ENCODE results near the gene EME2. TPM values are rescaled to one million over a fixed set of nuclear protein-coding genes. Genes with fewer than 3 reads are reported as not detected.

EME2 gene
- total RNA-seq, 2 donors from 2014 or later: 3.5 to 5.0 TPM

GRCh38 chr16:1776672-1776955 lies 4.0 kb downstream of the EME2 start:
- no peak for TF ChIP-seq CTCF (IDR thresholded peaks at IDR 0.05)
- H3K9me3 ChIP-seq: no peaks in the 10 kb centered on the region
- peaks cover 37% of the 10 kb centered on the region for H3K36me3 ChIP-seq
- no peak overlapping the region for H3K4me3 ChIP-seq
- H3K27ac ChIP-seq: no peak overlapping the region
- H3K4me1 ChIP-seq: peaks cover 0 to 45% of the 10 kb centered on the region in 2 donors
- no peaks in the 10 kb centered on the region for H3K27me3 ChIP-seq
- DNase-seq (ENCODE audit: low spot score): no peak

- Histone ChIP-seq H3K27ac (no peak overlapping the region), H3K27me3 (no peaks in the 10 kb centered on the region), H3K9me3 (no peaks in the 10 kb centered on the region), H3K4me3 (no peak overlapping the region), H3K4me1 (peaks cover 0 to 44% of the 10 kb centered on the region in 2 donors), H3K36me3 (peaks cover 37% of the 10 kb centered on the region)
- DNase-seq (ENCODE audit: low spot score): no peak
- TF ChIP-seq CTCF (IDR thresholded peaks at IDR 0.05): no peak
These were observed 4.4 kb downstream of the EME2 start for GRCh38 chr16:1776991-1777374.

GRCh38 chr16:1777375-1778199 lies 5.0 kb downstream of the EME2 start:
- Histone ChIP-seq H3K27me3 (no peaks in the 10 kb centered on the region), H3K4me1 (peaks cover 0 to 38% of the 10 kb centered on the region in 2 donors), H3K4me3 (no peak overlapping the region), H3K27ac (no peak overlapping the region), H3K9me3 (no peaks in the 10 kb centered on the region), H3K36me3 (peaks cover 37% of the 10 kb centered on the region)
- DNase-seq (ENCODE audit: low spot score): no peak
- no peak for TF ChIP-seq CTCF (IDR thresholded peaks at IDR 0.05)

GRCh38 chr16:1778200-1779179 lies 5.9 kb downstream of the EME2 start:
- Histone ChIP-seq H3K4me1 (peaks cover 0 to 40% of the 10 kb centered on the region in 2 donors), H3K27ac (no peak overlapping the region), H3K36me3 (peaks cover 37% of the 10 kb centered on the region), H3K4me3 (no peak overlapping the region), H3K9me3 (no peaks in the 10 kb centered on the region), H3K27me3 (no peaks in the 10 kb centered on the region)
- TF ChIP-seq CTCF (IDR thresholded peaks at IDR 0.05): no peak
- no peak for DNase-seq (ENCODE audit: low spot score)

GRCh38 chr16:1779234-1779701 lies 6.7 kb downstream of the EME2 start:
- DNase-seq (ENCODE audit: low spot score): no peak
- no peak for TF ChIP-seq CTCF (IDR thresholded peaks at IDR 0.05)

More at GRCh38 chr16:1779234-1779701, 6.7 kb downstream of the EME2 start:
- Histone ChIP-seq H3K27me3 (no peaks in the 10 kb centered on the region), H3K4me3 (no peak overlapping the region), H3K27ac (no peak overlapping the region), H3K4me1 (peaks cover 0 to 40% of the 10 kb centered on the region in 2 donors), H3K9me3 (no peaks in the 10 kb centered on the region), H3K36me3 (peaks cover 37% of the 10 kb centered on the region)
